HG03521 (cell line): ENCODE data around the gene ZNF81.
"Not testable (repeated sequence)": the region's sequence is repeated elsewhere in the genome, so short reads cannot be mapped to it uniquely, and the experiment has no call there.

ENCODE experiments used
- ATAC-seq: cut with Tn5 transposase; IDR thresholded peaks from one replicate; pipeline ENCODE4 v1.9.1; 2021; ENCODE audit warnings: mild to moderate bottlenecking, moderate library complexity; ENCODE audit not compliant: unreplicated experiment

Gene ZNF81

DNA sequence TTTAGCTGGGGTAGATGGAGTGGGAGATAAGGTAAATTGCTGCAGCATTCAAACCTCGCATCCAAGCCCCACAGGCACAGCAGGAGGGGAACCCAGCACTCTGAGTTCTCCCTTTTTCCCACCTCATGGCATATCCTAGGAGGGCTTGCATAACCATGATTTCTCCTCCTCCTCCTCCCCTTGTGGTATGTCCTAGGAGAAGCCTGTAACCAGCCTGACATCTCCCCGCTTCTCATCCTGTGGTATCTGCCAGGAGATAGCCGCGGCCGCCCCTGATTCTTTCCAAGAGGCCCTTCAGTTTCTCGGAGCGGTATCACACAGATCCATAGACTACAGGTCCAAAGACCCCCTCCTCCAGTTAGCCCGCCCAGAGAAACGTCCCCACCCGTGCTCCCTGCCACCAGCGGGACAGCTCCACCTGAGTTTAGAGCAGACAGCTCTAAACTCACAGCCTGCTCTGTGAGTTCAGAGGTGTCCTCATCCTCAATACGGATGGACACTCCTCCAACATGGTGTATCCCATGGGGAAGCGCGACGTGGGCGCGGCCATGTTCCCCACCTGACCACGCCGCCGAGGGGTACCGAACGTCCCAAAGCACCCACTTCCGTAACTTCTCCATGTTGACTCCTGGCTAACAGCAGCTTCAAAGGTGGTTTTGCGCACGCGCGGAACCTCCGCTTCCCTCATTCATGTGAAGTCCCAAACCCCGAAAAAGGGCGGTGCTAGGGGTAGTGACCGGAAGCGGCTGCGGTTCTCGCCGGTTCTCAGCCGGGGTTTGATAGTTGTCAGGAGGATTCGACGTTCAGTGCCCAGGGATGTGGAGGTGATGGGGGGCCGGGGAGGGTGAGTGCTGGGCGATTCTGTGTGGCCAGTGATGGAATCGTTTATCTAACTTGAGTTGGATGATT, at the start of gene ZNF81:
ZNF81 (plus strand) TSS at position 739 of the 909 bp plus-strand sequence. CDS start 9,366 bp downstream, outside the sequence.
- ATAC-seq: peak; percentile 90

GRCh38 chrX:47796433-47796906, 40.2 kb upstream of the ZNF81 start:
- no peak for ATAC-seq

DNA sequence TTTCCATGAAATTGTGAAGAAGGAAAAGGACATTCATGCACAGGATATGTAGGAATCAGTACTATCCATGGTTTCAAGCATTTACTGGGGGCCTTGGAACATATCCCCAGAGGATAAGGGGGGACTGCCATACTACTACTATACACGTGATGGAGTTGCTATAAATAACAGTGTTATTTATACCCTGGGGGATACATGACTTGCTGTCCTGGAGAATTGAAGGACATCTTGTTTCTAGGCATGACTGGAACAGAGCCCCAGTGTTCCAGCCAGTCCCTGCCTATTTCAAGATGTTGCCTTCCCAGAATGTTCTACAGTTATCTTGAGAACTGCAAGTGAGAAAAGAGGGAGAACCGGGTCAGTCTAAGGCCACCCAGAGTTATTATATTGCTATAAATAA, 39.6 kb upstream of the ZNF81 start:
- ATAC-seq: no peak

GRCh38 chrX:47798861-47799260, 37.8 kb upstream of the ZNF81 start:
- no peak for ATAC-seq

- no peak for ATAC-seq
These were observed 34.1 kb upstream of the ZNF81 start for GRCh38 chrX:47802589-47802988.

GRCh38 chrX:47803103-47803502, 33.6 kb upstream of the ZNF81 start:
- not testable (repeated sequence) for ATAC-seq

DNA sequence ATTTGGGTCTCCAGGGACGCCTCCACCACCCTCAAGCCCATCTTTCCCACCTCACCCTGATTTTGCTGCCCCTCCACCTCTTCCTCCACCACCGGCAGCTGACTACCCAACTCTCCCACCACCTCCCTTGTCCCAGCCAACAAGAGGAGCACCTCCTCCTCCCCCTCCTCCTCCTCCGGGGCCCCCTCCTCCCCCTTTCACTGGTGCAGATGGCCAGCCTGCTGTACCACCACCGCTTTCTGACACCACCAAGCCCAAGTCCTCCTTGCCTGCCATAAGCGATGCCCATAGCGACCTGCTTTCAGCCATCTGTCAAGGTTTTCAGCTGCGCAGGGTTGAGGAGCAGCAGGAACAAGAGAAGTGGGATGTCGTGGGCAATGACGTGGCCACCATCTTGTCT, 32.4 kb upstream of the ZNF81 start:
- ATAC-seq: no peak

GRCh38 chrX:47805844-47806243, 30.9 kb upstream of the ZNF81 start:
- ATAC-seq: not testable (repeated sequence)

GRCh38 chrX:47806415-47807271, 30.1 kb upstream of the ZNF81 start:
- not testable (repeated sequence) for ATAC-seq

DNA sequence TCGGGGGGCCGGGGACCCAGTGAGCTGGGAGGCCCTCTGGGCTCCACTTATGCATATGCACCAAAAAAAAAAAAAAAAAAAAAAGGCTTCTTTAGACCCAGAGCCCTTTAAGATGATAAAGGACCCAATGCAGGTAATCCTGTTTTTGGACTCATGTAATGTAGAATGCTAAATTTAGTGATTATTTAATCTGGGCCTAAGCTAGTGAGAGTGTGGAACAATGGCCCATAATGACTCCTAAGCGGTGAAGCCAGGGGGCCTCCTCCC, 29.5 kb upstream of the ZNF81 start:
- ATAC-seq: not testable (repeated sequence)

- ATAC-seq: no peak
These were observed 29.2 kb upstream of the ZNF81 start for GRCh38 chrX:47807548-47807947.

DNA sequence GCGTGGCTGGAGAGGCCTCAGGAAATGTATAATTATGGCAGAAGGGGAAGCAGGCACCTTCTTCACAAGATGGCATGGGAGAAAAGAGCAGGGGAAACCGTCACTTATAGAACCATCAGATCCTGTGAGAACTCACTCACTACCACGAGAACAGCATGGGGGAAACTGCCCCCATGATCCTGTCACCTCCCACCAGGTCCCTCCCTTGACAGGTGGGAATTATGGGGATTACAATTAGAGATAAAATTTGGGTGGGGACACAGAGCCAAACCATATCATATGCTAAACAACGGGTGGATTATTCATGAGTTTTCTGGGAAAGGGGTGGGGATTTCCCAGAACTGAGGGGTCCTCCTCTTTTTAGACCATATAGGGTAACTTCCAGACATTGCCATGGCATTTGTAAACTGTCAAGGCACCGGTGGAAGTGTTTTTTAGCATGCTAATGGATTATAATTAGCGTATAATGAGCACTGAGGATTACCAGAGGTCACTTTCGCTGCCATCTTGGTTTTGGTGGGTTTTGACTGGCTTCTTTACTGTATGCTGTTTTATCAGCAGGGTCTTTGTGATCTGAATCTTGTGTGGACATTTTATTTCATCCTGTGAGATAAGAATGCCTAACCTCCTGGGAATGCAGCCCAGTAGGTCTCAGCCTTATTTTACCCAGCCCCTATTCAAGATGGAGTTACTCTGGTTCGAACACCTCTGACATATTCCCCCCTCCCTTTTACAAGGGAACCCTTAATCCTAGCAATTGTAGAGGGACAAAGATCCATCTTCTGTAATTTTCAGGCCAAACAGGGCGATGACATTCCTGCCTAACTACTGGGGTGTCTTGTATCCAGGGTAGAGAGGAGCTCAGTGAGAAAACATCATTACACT, 27.6 kb upstream of the ZNF81 start:
- ATAC-seq: no peak

DNA sequence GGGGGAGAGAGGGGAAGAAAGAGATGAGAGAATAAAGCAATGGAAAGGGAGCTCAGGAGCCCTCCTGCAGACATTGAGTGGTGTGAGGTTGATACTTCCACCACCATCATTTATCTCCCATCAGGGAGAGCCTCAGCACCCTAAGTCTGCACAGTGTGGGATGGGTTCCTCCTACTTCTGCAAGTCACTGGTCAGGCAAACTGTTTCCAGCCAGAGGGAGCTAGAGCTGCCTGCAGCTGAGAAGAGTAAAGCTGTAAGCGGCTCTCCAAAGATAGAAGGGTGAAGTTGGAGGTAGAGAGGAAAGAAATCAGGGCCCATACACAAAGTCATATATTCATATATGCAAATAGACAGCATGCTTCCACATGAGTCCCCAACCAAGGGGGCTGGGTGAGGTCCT, 21.9 kb upstream of the ZNF81 start:
- no peak for ATAC-seq

DNA sequence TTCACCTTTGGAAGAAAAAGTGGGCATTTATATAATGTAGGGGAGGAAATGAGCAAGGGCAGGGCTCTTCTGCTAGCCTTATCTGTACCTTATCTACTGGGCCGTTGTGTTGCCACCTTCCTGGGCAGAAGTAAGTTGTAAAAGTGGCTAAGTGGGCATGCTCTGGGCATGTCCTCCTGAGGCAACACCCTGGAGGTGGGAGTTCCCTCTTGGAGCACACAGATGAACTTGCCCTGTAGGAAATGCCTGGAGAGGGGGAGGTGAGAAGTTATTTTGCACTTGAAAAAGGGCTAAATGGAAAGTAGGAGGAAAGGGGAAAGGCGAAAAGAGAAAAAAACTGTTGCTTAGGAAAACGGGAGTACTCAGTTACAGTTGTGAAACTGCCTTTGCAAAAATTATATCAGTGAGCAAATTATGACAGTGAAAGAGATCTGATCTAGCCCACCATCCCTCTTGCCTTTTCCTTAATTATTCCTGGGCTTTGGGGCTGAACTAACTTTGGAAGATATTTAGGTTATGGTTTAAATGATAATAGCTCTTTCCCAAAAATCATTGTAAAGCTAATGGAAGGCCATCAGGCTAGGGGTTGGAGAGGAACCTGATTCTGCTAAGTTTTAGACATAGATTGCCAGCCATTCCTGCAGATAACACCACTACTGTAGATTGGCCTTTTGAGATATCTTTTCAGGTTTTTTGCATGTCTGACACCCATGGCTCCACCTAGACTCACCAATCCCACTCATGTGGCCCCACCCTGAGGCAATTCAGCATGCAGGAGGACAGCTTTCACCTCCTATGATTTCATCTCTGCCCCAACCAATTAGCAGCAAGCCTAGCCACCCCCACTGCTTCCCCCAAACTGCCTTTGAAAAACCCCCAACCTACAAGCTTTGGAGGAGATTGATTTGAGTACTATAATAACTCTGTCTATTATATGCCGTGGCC, 20.5 kb upstream of the ZNF81 start:
- no peak for ATAC-seq

- ATAC-seq: no peak
These were observed 19.3 kb upstream of the ZNF81 start for GRCh38 chrX:47817421-47817820.

- no peak for ATAC-seq
These were observed 18.8 kb upstream of the ZNF81 start for GRCh38 chrX:47817897-47818296.

DNA sequence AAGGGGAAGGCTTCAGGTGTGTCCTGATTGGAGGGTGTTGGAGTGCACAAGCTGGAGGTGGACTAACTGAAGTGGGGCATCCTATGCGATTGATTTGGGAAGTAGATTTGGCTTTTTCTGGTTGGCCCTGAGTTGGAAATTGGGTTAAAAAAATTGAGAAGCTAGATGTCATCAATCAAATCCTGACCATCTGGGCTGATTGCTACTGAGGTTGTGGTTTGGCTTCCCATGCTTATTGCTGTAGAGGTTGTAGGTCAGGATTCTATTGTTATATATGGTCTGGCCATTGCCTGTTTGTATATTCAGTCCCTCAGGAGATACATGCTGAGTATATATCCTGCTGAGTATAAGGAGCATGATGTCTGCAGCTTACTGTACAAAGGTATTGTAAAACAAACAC, 7.7 kb upstream of the ZNF81 start:
- no peak for ATAC-seq

DNA sequence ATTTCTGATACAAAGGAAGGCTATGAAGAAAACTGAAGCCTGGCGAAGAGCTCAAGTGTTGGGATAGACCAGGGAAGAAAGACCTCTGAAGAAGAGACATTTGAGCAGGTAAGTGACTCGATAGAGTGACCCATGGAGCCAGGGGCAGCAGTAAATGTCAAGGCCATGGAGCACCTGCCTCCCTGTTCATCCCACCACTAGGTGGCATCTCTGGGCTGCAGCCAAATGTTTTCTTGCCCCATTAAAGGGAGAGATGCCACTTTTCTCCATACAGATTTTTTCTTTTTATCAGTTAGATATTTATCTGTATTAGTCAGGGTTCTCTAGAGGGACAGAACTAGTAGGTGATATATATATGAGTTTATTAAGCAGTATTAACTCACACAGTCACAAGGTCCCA, 4.9 kb upstream of the ZNF81 start:
- ATAC-seq: no peak

DNA sequence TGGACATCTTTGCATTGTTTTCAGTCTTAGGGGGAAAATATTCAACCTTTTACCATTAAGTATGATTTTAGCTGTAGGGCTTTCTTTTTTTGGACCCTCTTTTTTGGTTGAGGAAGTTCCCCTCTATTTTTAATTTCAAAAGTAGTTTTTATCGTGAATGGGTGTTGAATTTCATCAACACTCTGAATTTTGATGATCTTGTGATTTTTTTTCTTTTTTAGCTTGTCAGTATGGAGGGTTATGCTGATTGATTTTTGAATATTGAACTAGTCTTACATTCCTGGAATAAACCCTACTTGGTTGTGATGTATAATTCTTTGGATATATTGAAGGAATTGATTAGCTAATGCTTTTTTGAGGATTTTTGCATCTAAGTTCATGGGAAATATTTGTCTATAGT, 1.7 kb downstream of the ZNF81 start:
- no peak for ATAC-seq

DNA sequence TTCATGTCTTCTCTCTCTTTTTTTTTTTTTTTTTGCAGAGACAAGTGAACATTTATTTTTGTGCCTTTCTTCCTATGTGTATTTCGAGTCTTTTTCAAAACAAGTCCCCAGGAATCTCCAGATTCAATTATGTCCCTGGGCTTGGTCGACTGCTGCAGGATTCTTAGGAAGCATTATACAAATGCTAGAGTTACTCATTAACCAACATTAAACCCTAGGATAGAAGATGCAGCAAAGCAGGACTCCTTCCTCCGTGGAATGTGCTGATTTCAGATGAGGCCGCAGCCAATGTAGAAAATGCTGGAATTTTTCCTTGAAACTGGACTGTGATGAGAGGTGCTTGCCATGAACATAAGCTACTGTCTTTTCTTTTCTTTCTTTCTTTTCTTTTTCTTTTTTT, 3.4 kb downstream of the ZNF81 start:
- no peak for ATAC-seq
